Fibroblast of lung (primary cell): ENCODE data around the gene RABEP1.

ENCODE experiments used
- EZH2 ChIP-seq: IDR thresholded peaks from 2 replicates; pipeline ENCODE4 v1.5.1; 2012; ENCODE audit warnings: low read length, control low read depth, mild to moderate bottlenecking; ENCODE audit errors: missing control alignments
- TF ChIP-seq, protein P1 (sequence below), 2 donors: IDR thresholded peaks in 1 of 2; conservative IDR thresholded peaks in 1 of 2; 1 replicate in 1 of 2; 2 replicates in 1 of 2; pipeline ENCODE4 v1.5.1; 2011 to 2012; ENCODE audit warnings: low read length in 2 of 2, control low read depth in 1 of 2, inconsistent platforms in 1 of 2, low read depth in 1 of 2, mild to moderate bottlenecking in 1 of 2

- TF ChIP-seq, protein P1, sequence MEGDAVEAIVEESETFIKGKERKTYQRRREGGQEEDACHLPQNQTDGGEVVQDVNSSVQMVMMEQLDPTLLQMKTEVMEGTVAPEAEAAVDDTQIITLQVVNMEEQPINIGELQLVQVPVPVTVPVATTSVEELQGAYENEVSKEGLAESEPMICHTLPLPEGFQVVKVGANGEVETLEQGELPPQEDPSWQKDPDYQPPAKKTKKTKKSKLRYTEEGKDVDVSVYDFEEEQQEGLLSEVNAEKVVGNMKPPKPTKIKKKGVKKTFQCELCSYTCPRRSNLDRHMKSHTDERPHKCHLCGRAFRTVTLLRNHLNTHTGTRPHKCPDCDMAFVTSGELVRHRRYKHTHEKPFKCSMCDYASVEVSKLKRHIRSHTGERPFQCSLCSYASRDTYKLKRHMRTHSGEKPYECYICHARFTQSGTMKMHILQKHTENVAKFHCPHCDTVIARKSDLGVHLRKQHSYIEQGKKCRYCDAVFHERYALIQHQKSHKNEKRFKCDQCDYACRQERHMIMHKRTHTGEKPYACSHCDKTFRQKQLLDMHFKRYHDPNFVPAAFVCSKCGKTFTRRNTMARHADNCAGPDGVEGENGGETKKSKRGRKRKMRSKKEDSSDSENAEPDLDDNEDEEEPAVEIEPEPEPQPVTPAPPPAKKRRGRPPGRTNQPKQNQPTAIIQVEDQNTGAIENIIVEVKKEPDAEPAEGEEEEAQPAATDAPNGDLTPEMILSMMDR (conservative IDR thresholded peaks at IDR 0.05 in 1 of 2, IDR thresholded peaks at IDR 0.05 in 1 of 2; ENCODE audit: low read depth in 1 of 2, low read length in 2 of 2): no peak
- TF ChIP-seq EZH2: no peak
Measured at GRCh38 chr17:5373112-5373511, 91.0 kb downstream of the RABEP1 start.
